Tibial nerve (tissue), 4 donors: ENCODE measurements around the gene CXADR. TPM values are rescaled to one million over a fixed set of nuclear protein-coding genes. Genes with fewer than 3 reads are reported as not detected.

Experiments used
- DNase-seq, 2 donors: peaks; one replicate each; pipeline ENCODE4 v3.0.0-alpha.2; 2019; ENCODE audit warnings: low spot score in 2 of 2
- H3K27ac ChIP-seq, 4 donors: fragments of 200-600 bp; sonication (generic) in 3 of 4; one replicate each; pipeline ENCODE4 v1.5.1; 2017 to 2019; ENCODE audit warnings: mild to moderate bottlenecking in 1 of 4
- H3K27me3 ChIP-seq, 2 donors: fragments of 200-600 bp; sonication (generic) in 1 of 2; one replicate each; pipeline versions ENCODE4 v1.5.1 to v1.6.0; 2017 to 2019
- H3K36me3 ChIP-seq, 3 donors: fragments of 200-600 bp; sonication (generic); one replicate each; pipeline ENCODE4 v1.5.1; 2018 to 2019
- H3K4me1 ChIP-seq, 4 donors: fragments of 200-600 bp; sonication (generic) in 3 of 4; one replicate each; pipeline ENCODE4 v1.5.1; 2017 to 2019
- H3K4me3 ChIP-seq, 4 donors: fragments of 200-600 bp; sonication (generic) in 3 of 4; one replicate each; pipeline ENCODE4 v1.5.1; 2017 to 2019; ENCODE audit warnings: mild to moderate bottlenecking in 1 of 4, moderate library complexity in 1 of 4
- H3K9me3 ChIP-seq, 4 donors: fragments of 200-600 bp; sonication (generic) in 3 of 4; one replicate each; pipeline ENCODE4 v1.5.1; 2017 to 2019
- CTCF ChIP-seq, 5 experiments: fragments of 200-600 bp in 3 of 5; fragments of 450-650 bp in 2 of 5; sonication (generic) in 3 of 5; IDR thresholded peaks; one replicate each; pipeline ENCODE4 v1.5.1; 2016 to 2019; ENCODE audit warnings: antibody characterized with exemption in 5 of 5, mild to moderate bottlenecking in 3 of 5, moderate library complexity in 2 of 5
- EP300 ChIP-seq, 2 donors: sonication (generic); formaldehyde crosslinking; IDR thresholded peaks; one replicate each; pipeline ENCODE4 v1.6.1; 2017; ENCODE audit warnings: antibody characterized with exemption in 2 of 2, mild to moderate bottlenecking in 1 of 2
- POLR2A ChIP-seq, 2 donors: fragments of 450-650 bp; IDR thresholded peaks; one replicate each; pipeline ENCODE4 v1.6.1; 2017; ENCODE audit warnings: antibody characterized with exemption in 2 of 2, mild to moderate bottlenecking in 2 of 2, moderate library complexity in 2 of 2
- whole genome bisulfite sequencing, 2 donors: methylation state at CpG; one replicate each; pipeline ENCODE4 v1.1.5; 2018; 5-methylcytosine and 5-hydroxymethylcytosine counted together
- total RNA-seq, 4 donors: library from RNA; depleted of rRNA; stranded (reverse); fragments of >200 nt; gene quantifications; one replicate each; pipeline ENCODE4 v1.1.0, GENCODE V29; 2016

Gene CXADR
- total RNA-seq, 4 donors from 2014 or later, result 0.30 to 9.2 (median 1.5) TPM

DNA sequence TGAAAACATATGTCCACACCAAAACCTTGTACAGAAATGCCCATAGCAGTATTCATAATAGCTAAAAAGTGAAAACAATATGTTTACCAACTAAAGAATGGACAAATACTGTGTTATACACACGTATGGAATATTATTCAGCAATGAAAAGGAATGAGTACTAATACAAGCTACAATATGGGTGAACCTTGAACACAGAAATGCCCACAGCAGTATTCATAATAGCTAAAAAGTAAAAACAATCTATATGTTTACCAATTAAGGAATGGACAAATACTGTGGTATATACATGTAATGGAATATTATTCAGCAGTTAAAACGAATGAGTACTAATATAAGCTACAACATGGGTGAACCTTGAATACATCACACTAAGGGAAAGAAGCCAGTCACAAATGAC is 96.8 kb downstream of the CXADR start:
- no peaks in the 10 kb centered on the region for H3K9me3 ChIP-seq
- no peak overlapping the region for H3K27ac ChIP-seq
- H3K4me1 ChIP-seq, result peaks cover 0 to 44% (median 7%) of the 10 kb centered on the region in 4 donors
- 90 to 96% methylated on average over 2 of the region's 2 CpGs for WGBS, 2 donors
- H3K36me3 ChIP-seq, result peaks cover 0 to 17% (median 0%) of the 10 kb centered on the region in 3 donors
- no peak for TF ChIP-seq POLR2A (IDR thresholded peaks at IDR 0.05)
- no peak for TF ChIP-seq CTCF (IDR thresholded peaks at IDR 0.05)
- no peak for TF ChIP-seq EP300 (IDR thresholded peaks at IDR 0.05)
- DNase-seq, result no peak
- H3K4me3 ChIP-seq, result no peak overlapping the region
- H3K27me3 ChIP-seq, result no peaks in the 10 kb centered on the region

GRCh38 chr21:17610911-17611310 is 98.1 kb downstream of the CXADR start:
- DNase-seq, result no peak

DNA sequence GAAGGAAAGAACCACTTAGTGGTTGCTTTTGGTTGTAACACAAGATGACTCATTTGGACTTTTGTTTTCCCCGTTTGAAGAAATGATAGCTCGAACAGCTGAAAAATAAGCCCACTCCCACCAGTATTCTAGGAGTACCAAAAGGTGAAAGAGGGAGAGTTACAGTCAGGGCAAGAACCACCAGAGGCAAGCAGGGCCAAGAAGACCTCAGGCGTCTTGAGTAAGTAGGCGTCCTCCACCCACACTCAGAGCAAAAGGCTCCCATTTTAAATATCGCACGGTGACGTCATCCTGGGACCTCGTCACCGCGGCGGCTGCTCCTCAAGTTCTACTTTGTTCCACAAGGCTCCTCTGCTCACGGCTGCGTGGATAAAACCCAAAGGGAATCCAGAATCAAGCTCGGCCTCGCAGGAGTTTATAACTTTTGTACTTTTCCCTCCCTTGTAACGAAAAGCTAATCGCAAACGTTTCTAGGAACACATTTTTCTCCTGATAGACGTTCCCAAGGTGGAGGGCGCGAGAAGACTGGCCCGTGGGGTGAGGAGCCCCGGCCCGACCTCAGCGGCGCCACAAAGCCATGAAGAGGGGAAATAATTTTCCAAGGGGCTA is 98.7 kb downstream of the CXADR start:
- peak; percentile 72 to 75 for TF ChIP-seq POLR2A (IDR thresholded peaks at IDR 0.05)
- peak in 1 of 2 donors; percentile 94 for TF ChIP-seq EP300 (IDR thresholded peaks at IDR 0.05)
- peak in 1 of 5 experiments; percentile 37 for TF ChIP-seq CTCF (IDR thresholded peaks at IDR 0.05)
- Histone ChIP-seq H3K4me3 (peak overlapping the region; percentile 76 to 89 (median 86)), H3K4me1 (peaks cover 0 to 42% (median 7%) of the 10 kb centered on the region in 4 donors), H3K27me3 (no peaks in the 10 kb centered on the region), H3K36me3 (peaks cover 0 to 11% (median 0%) of the 10 kb centered on the region in 3 donors), H3K9me3 (no peaks in the 10 kb centered on the region), H3K27ac (peak overlapping the region; percentile 90 to 98 (median 96))
- peak; percentile 65 to 83 for DNase-seq
- 0% methylated on average over 26 of the region's 26 CpGs for WGBS, 2 donors

More at GRCh38 chr21:17610911-17611310, 98.1 kb downstream of the CXADR start:
- 19 to 21% methylated on average over 9 of the region's 9 CpGs for whole genome bisulfite sequencing, 2 donors
- H3K36me3 ChIP-seq, result peaks cover 0 to 11% (median 0%) of the 10 kb centered on the region in 3 donors
- peaks cover 0 to 44% (median 7%) of the 10 kb centered on the region in 4 donors for H3K4me1 ChIP-seq
- TF ChIP-seq CTCF (IDR thresholded peaks at IDR 0.05) (no peak), POLR2A (IDR thresholded peaks at IDR 0.05) (no peak), EP300 (IDR thresholded peaks at IDR 0.05) (no peak)
- peak overlapping the region; percentile 76 to 89 (median 86) for H3K4me3 ChIP-seq
- H3K9me3 ChIP-seq, result no peaks in the 10 kb centered on the region
- no peaks in the 10 kb centered on the region for H3K27me3 ChIP-seq
- peak overlapping the region; percentile 90 to 98 (median 96) for H3K27ac ChIP-seq

- H3K4me3 ChIP-seq, result peak overlapping the region; percentile 76 to 89 (median 86)
- H3K4me1 ChIP-seq, result peaks cover 0 to 37% (median 7%) of the 10 kb centered on the region in 4 donors
- H3K27me3 ChIP-seq, result no peaks in the 10 kb centered on the region
- TF ChIP-seq POLR2A (IDR thresholded peaks at IDR 0.05) (no peak), CTCF (IDR thresholded peaks at IDR 0.05) (no peak), EP300 (IDR thresholded peaks at IDR 0.05) (no peak)
- peak in 1 of 2 donors; percentile 23 for DNase-seq
- H3K9me3 ChIP-seq, result no peaks in the 10 kb centered on the region
- H3K36me3 ChIP-seq, result peaks cover 0 to 11% (median 0%) of the 10 kb centered on the region in 3 donors
- H3K27ac ChIP-seq, result peak overlapping the region; percentile 90 to 98 (median 96)
- WGBS, 2 donors, result 0% methylated on average over 10 to 29 of the region's 50 CpGs
These were observed 99.3 kb downstream of the CXADR start for GRCh38 chr21:17612023-17612564.
